GM18868 (cell line): ENCODE data around the gene FCSK.

Source experiments
- ATAC-seq: cut with Tn5 transposase; IDR thresholded peaks from one replicate; pipeline ENCODE4 v1.9.1; 2021; ENCODE audit warnings: mild to moderate bottlenecking, moderate library complexity; ENCODE audit not compliant: unreplicated experiment

FCSK gene

GRCh38 chr16:70453117-70453891 is 1.1 kb upstream of the FCSK start:
- ATAC-seq = no peak

GRCh38 chr16:70453892-70454221 is 538 bp upstream of the FCSK start:
- ATAC-seq = no peak

GRCh38 chr16:70455910-70456309 is 1.5 kb downstream of the FCSK start:
- no peak for ATAC-seq

GRCh38 chr16:70457446-70458166 is 3.2 kb downstream of the FCSK start:
- no peak for ATAC-seq

GRCh38 chr16:70460737-70461261 is 6.4 kb downstream of the FCSK start:
- ATAC-seq = no peak

DNA sequence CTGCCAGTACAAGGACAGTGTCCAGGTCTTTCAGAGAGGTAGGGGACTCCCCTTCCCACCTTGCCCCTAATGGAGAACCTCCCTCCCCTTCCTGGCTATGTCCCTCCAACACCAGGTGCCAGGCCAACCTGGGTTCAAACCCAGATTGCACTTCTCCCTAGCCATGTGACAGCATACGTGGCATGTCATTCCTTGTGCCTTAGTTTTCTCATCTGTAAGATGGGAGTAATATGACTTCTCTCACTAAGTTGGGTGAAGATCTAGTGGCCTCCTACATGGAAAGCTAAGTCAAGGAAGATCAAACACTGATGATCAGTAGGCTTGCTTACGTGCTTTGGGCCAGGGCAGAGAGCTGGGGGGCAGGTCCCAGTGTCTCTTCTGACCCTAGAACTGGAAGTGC is 8.8 kb downstream of the FCSK start:
- ATAC-seq = no peak

DNA sequence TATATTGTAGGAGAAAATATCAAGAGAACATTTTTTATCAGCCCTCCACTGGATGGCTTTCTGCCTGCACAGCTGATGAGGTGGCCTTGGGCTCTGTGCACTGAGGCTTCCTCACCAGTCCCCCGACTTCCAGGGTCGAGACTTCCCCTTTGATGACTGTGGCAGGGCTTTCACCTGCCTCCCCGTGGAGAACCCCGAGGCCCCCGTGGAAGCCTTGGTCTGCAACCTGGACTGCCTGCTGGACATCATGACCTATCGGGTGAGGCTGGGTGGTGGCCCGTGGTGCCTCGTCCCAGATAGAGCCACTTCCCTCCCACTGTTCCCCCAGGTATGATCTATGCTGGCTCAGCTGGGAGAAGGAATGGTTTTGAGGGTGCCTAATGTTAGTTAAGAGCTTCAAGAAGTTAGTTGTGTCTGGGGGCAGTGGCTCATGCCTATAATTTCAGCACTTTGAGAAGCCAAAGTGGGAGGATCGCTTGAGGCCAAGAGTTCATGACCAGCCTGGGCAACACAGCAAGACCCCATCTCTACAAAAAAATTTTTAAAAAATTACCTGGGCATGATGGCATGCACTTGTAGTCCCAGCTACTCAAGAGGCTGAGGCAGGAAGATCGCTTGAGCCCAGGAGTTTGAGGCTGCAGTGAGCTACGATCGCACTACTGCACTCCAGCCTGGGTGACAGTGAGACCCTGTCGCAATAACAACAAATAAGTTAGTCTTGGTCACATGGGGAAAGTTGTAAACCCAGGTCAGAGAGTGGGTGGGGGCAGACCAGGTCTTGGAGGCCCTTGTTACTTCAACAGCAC is 11.8 kb downstream of the FCSK start:
- no peak for ATAC-seq

DNA sequence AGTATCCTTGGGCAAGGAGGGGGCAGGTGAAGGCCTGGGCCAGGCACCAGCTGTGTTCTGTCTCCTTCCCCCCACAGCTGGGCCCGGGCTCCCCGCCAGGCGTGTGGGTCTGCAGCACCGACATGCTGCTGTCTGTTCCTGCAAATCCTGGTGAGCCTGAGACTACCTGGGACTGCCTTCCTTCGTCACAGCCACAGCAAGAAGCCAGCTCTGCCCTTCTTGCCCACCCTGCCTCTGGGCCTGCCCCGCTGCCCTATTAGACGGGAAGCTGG is 12.3 kb downstream of the FCSK start:
- no peak for ATAC-seq

- no peak for ATAC-seq
These were observed 12.7 kb downstream of the FCSK start for GRCh38 chr16:70467113-70467512.

DNA sequence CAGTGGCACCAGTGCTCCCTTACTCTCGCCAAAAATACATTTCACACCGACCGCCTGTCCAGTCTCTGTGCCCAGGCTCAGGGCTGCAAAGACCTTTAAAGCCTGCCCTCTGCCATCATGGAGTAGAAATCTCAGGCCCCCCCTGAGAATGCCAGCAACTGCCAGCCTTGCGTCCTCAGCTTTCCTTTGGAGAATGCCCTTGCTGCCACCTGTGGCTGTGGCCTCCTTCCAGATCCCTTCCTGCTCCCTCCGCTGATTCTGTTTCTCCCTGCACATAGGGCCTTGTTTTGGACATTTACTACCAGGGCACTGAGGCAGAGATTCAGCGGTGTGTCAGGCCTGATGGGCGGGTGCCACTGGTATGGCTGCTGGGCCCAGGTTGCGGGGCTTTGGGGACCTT is 13.2 kb downstream of the FCSK start:
- no peak for ATAC-seq

GRCh38 chr16:70468776-70469525 is 14.6 kb downstream of the FCSK start:
- no peak for ATAC-seq

DNA sequence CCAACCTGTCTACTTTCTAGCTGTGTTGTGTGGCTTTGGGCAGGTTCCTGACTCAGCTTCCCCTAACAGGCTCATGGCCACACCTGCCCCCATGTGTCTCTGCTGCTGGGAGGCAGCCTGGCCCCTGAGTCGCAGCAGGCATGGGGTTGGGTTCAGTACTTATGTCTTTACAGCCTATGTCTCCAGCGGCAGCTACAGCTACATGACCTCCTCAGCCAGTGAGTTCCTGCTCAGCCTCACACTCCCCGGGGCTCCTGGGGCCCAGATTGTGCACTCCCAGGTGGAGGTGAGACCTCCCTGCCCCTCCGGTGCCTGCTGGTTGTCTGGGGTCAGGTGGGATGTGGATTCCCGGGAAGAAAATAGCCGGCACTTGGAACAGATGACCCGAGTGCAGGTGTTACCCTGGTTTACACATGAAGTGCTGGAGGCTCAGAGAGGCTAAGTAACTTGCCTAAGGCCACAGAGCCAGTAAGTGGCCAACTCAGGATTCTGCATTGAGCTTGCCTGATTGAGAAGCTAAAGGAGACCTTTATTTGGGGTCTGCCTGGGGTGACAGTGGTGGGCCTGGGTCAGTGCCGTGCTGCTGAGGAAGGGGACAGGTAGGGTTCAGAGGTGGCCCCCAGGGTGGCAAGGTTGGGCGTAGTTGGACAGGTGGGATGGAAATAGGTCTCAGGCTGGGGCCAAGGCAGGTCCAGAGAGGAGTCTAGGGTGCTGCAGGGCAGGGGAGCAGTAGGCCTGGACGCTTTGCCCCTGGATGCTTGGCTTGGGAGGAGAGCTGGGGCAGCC is 15.9 kb downstream of the FCSK start:
- no peak for ATAC-seq

GRCh38 chr16:70470927-70471341 is 16.5 kb downstream of the FCSK start:
- ATAC-seq = no peak

DNA sequence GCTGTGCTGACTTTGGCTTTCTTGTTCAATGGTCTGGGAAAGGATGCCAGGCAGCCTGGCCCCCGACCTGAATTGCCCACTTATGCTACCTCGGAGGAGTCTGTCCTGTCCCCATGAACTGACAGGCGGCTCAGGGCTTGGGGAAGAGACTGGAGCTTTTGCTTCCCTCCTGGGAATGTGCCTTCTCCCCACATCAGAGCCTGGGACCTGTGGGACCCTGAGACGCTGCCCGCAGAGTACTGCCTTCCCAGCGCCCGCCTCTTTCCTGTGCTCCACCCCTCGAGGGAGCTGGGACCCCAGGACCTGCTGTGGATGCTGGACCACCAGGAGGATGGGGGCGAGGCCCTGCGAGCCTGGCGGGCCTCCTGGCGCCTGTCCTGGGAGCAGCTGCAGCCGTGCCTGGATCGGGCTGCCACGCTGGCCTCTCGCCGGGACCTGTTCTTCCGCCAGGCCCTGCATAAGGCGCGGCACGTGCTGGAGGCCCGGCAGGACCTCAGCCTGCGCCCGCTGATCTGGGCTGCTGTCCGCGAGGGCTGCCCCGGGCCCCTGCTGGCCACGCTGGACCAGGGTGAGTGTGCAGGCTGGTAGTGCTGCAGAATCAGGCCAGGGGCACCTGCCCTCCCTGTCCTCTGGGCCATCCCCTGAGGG is 18.5 kb downstream of the FCSK start:
- ATAC-seq = no peak

GRCh38 chr16:70473446-70474319 is 19.3 kb downstream of the FCSK start:
- ATAC-seq = no peak

DNA sequence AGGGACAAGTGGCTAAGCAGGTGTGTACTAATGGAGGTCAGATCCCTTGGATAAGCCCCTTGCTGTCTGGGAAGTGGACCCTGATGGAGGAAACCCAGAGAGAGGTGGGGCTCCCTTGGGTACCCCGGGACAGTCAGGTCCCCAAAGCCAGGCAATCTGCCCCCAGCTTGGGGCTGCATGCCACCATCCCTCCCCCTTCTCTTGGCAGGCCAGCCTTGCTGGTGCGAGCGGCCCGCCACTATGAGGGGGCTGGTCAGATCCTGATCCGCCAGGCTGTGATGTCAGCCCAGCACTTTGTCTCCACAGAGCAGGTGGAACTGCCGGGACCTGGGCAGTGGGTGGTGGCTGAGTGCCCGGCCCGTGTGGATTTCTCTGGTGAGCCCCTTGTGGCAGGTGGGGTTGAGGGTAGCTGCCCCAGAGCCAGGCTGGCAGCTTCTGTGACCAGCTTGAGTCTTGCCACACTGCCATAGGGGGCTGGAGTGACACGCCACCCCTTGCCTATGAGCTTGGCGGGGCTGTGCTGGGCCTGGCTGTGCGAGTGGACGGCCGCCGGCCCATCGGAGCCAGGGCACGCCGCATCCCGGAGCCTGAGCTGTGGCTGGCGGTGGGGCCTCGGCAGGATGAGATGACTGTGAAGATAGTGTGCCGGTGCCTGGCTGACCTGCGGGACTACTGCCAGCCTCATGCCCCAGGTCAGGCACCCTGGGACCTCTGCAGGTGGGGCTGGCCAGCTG is 20.1 kb downstream of the FCSK start:
- ATAC-seq = no peak

GRCh38 chr16:70475054-70475871 is 20.9 kb downstream of the FCSK start:
- ATAC-seq = no peak
